GM21526 (cell line): Measurements from ENCODE around the gene MTHFR.

ENCODE experiments used
- ATAC-seq: cut with Tn5 transposase; IDR thresholded peaks from one replicate; pipeline ENCODE4 v1.9.1; 2021; ENCODE audit warnings: moderate library complexity; ENCODE audit not compliant: unreplicated experiment, low FRiP score

The MTHFR gene

DNA sequence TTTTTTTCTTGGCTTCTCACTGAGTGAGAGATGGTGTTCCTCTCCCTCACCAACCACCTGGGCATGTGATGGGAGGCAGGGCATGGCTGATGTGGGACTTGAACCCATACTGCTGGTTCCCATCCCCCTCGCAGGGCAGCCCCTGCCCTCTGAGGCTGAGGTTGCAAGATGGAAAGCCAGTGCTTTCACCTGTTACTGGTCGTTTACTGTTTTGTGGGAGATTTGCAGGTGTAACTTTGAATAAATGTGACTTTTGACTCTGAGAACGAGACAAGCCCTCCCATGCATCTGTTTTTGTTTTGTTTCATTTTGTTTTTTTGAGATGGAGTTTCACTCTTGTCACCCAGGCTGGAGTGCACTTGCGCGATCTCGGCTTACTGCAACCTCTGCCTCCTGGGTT is 22.2 kb downstream of the MTHFR start:
- no peak for ATAC-seq

DNA sequence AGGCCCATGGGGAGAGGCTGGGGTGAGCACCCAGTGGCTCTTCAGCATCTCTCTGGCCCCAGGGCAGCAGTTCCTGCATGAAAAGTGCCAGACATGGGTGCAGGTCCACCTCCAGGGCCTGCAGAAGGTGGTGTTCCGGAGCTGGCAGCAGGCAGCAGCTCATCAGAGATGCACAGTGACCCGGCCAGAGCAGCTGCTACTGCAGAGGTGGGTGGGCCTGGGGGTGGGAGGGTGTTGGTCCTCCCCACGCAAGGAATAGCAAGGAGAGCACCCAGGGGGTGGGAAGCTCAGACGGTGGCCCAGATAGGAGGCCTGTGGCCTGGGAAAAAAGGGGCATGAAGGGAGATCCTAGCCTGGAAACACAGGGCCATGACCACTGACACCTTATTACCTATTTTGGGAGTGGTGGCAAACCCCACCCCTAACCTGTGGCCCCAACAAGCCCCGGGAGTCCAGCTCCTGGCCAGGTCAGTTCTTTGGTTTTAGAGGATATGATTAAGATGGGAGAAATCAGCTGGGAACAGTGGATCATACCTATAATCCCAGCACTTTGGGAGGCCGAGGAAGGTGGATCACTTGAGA is 23.5 kb downstream of the MTHFR start:
- ATAC-seq = no peak

DNA sequence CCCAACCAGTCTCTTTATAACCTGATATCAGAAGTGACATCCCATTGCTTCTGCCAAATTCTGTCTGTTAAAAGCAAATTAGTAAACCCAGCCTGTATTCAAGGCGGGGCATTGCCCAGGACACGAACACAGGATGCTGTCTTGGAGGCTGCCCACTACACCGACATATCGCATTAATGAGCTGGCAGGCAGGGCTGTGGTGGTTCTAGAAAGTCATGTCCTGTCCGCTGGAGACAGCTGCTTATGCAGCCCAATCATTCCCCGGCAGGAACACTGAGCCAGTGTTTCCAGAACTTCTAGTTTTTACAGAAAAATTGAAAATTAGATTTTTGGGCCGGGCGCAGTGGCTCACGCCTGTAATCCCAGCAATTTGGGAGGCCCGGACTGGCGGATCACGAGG is 24.5 kb downstream of the MTHFR start:
- ATAC-seq = no peak

DNA sequence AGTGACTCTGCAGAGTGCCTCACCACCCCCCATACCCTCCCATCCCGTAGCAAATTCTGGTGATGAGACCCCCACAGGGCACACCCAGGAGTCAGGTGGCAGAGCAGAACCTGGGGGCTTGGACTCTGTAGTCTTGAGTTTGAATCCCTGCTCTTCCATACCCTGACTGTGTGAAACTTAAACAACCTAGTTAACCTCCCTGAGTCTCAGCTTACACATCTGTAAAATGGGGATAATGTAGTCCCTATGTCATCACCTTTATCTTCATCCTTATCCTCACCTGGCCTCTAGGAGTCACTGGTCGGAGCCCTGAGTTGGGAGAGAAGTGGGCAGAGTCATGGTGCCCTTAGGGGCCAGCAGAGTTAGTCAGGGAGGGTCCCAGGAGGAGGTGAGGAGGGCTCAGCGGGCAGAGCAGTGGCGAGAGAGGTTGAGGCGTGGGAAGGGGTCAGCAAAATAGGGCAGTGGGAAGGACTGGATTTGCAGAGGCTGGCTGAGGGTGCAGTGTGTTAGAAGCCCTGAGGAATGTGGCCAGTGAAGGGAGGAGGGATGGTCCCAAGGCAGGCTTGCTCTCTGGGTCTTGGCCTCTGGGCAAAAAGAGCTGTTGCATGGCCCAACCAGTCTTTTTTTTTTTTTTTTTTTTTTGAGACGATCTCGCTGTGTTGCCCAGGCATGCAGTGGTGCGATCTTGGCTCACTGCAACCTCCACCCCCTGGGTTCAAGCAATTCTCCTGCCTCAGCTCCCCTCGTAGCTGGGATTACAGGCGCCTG is 25.2 kb downstream of the MTHFR start:
- ATAC-seq = no peak

DNA sequence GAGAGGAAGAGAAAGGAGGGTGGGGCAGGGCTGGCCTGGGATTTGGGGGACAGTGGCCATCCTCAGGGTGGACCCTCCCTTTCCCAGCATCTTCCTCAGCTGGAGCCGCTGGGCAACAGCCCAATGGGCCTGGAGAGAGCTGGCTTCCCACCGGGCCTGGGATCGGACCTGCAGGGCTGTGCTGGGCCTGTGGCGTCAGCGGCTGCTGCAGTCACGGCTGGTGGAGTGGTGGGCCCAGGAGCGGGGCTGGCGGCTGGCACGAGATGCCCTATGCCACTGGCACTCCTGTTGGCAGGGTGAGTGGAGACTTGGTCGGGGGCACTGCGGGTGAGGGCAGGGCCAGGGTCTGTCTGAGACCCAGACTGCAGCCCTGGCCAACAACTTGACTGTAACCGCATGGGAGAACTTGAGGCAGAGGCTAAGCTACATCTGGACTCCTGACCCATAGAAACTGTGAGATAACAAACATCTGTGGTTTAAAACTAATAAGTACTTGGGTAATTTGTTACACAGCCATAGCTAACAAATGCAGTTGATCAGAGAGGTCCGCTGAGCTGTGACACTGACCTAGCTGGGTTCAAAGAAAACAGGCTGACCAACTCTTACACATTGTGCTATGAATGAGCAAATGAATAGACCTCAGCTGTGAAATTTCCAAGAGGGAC is 25.9 kb downstream of the MTHFR start:
- no peak for ATAC-seq

DNA sequence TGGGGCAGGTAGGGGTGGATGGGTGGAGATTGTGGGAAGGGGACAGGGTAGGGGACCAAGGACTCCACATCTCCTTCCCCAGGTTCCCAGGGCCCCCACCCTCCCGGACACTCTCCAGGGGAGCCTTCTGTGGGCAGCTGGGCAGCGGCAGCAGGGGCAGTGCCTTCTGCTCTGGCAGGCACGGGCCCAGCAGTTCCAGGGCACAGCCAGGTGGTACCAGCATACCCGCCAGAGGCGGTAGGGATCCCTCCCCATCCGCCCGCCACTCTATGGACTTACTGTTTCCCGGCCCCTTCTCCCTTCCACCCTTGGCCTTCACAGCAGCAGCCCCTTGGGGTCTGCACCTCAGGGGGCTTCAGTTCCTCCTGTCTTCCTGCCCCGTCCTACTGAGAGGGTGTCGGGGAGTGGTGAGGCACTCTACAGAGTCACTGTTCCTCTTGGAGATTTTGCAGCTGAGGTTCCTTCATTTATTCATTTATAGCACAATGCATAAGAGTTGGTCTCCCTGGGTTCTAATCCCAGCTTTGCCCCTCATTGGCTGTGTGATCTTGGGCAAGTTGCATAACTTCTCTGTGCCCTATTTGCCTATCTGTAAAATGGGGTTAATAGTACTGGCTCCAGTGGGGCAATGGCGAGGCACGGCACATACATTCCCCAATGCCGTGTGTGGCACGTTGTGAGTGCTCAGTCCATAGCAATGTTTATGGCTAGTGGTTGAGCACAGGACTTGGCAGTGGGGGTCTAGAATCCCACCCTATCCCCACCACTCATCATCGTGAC is 26.7 kb downstream of the MTHFR start:
- no peak for ATAC-seq

DNA sequence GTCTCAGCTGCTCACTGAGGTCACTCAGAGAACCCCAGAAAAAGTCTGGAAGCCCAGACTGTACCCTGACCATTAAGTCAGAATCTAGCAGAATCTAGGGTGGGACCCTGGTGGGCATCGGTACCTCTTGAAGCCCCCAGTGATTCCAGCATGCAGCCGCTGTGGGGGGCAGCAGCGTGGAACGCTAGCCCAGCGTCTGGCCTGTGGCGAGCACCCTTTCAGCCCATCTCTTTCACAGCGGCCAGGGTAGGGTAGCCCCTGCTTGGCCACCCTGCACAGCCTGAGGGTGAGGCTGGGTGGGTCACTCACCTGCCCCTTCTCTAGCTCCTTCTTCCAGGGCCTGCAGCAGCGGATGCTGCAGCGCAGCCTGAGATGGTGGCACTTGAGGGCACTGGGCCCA is 27.4 kb downstream of the MTHFR start:
- ATAC-seq = no peak

DNA sequence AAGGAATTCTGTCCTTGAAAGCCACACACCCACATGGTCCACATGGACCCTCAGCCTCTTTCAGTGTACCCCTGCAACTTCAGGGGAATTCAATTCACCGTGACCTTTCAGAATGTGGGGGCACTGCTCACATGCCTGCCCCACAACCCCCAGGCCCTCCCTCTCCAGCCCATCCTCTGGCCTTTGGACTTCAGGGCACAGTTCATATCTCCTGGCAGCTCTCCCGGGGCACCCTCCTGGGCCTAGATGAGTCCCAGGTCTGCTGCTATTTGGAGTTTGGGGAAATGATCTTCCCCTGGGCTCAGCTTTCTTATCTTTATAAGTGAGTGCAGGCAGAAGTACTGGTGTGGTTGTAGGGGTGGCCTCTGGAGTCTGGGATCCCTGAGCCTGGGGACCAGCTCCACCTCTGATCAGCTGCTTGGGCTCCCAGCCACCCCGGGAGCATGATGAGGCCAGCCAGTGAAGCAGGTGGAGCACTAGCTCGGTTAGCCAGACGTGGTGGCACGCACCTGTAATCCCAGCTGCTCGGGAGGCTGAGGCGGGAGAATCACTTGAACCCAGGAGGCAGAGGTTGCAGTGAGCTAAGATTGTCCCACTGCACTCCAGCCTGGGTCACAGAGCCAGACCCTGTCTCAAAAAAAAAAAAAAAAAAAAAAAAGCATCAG is 28.0 kb downstream of the MTHFR start:
- ATAC-seq = no peak

DNA sequence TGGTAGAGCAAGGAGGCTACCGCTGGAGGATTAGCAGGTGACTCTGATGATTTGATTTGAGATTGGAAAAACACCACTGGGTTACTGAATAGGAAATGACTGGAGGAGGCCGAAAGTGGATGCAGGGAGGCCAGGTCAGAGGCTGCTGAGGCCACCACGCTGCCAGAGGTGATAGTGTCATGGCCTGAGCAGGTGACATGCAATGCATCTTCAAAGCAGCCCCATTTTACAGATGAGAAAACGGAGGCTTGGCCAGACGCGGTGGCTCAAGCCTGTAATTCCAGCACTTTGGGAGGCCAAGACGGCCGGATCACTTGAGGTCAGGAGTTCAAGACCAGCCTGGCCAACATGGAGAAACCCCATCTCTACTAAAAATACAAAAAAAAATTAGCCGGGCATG is 31.0 kb downstream of the MTHFR start:
- no peak for ATAC-seq

DNA sequence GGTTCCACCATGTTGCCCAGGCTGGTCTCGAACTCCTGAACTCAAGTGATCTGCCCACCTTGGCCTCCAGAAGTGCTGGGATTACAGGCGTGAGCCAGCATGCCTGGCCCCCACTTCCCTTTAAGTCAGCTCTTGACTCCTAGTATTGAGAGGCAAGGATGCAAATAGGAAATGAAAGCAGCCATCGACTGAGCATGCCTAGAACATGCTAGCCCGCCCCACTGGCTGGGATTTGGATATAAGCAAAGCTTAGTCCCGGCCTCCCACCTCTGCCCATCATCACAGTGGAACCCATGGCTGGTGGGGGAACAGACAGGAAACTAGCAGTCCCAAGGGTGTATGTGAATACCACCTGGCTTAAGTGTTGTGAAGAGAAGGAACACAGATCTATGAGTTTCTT is 33.3 kb downstream of the MTHFR start:
- ATAC-seq = no peak

DNA sequence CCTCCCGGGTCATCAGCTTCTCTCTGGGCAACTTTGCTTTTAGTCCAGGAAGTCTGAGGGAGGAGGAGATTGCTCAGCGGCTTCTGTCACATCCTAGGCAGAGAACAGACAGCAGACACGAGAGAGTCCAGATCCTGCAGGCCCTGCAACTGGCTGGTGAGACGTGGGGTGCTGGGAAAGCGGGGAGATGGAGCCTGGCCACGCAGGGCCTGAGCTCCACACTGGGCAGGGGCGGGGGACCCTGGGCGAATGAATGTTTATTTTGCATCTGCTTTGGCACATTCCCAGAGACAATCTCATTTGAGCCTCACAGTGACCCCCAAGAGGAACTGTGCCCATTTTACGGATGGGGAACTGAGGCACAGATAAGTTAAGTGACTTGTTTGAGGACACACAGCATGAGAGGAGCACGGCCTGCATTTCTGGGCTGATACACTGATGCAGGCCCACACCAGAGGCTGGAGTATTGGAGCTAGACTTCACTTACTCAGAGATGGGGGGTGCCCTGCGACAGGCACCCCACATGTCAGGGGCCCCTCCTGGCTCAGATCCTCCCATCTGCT is 34.2 kb downstream of the MTHFR start:
- no peak for ATAC-seq

DNA sequence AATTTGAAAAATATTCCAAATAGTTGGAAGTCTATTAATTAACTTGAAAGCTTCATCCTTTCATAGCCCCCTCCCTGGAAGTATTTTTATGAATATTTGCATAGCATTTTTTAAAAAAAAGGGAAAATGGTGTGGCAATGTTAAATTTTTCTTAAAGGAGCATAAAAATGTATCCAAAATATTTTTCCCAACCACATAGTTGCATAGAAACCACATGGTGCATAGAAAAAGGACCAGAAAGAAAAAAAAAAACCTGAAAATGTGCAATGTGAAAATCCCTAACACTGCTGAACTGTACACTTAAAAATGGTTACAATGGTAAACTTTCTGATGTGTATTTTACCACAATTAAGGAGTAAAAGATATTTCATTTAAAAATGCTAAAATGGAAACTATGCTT is 35.8 kb downstream of the MTHFR start:
- ATAC-seq = no peak

DNA sequence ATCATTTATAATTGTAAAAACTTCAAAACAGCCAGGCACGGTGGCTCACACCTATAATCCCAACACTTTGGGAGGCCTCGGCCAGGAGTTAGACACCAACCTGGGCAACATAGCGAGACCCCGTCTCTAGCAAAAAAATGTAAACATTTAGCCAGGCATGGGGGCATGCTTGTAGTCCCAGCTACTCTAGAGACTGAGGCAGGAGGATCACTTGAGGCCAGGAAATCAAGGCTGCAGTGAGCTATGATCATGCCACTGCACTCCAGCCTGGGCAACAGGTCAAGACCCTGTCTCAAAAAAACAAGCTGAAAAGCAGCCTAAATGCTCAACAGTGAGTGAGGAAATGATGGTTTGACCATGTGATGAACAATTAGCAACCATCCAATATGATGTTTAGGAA is 36.5 kb downstream of the MTHFR start:
- no peak for ATAC-seq

DNA sequence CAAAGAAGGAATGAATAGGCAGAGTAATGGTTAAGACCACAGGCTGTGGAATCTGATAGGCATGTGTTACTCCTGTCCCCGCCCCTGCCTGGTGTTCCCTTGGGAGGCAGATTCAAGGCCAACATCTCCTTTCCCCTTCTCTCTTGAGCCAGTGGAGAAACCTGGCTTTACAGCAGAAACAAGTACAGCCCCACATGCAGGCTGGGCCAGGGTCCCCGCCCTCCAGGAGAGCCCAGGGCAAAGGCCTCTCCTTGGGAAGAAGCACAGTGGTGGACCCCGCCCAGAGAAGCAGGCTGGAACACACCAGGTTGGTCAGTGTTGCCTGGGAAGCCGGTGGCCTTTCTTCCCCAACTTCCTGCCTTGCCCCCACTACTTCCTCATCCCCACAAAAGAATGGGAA is 36.9 kb downstream of the MTHFR start:
- no peak for ATAC-seq

DNA sequence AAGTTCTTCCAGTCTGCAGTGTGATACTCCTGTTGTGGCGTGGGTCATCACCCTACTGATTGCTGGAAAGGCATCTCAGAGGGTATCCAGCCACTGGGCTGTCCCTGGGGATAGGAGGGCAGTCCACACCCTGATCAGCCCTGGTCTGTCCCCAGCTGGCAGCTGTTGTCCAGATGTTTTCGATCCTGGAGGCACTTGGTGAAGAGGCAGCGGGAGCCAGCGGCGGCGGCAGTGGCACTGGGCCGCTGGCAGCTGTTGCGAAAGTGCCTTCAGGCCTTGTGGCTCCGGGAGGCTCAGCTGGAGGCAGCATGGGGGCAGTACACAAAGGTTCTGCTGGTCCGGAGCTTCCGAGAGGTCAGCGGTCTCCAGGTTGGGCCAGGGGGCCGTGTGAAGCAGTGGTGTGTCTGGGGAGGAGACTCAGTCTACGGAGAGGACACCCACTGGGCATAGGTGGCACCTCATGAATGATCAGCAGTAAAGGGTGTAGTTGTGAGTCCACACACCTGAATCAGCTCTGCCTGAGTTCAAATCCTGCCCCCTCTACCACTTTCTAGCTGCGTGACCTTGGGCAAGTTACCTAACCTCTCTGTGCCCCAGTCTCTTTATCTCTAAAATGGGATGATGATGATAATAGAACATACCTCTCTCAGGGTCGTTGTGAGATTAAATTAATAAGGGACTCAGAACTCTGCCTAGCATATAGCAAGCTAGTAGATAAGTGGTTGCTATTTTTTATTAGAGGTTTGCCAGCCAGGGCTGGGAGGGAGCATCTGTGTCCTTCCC is 37.7 kb downstream of the MTHFR start:
- no peak for ATAC-seq

DNA sequence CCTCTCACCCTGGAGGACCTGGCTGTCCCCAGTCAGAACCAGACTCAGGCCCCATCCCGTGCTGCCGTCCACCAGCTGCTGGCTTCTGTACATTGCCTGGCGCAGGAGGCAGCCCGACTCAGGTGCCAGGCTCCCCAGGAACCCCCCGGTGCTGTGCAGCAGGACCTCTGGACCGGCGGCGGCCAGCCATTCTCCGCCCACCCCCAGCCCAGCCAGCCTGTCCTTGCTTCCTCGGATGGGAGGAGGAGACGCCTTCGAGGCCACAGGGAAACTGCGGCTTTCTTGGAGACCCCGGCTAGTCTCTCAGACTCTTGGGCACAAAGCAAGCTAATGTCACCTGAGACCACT is 39.4 kb downstream of the MTHFR start:
- ATAC-seq = no peak

DNA sequence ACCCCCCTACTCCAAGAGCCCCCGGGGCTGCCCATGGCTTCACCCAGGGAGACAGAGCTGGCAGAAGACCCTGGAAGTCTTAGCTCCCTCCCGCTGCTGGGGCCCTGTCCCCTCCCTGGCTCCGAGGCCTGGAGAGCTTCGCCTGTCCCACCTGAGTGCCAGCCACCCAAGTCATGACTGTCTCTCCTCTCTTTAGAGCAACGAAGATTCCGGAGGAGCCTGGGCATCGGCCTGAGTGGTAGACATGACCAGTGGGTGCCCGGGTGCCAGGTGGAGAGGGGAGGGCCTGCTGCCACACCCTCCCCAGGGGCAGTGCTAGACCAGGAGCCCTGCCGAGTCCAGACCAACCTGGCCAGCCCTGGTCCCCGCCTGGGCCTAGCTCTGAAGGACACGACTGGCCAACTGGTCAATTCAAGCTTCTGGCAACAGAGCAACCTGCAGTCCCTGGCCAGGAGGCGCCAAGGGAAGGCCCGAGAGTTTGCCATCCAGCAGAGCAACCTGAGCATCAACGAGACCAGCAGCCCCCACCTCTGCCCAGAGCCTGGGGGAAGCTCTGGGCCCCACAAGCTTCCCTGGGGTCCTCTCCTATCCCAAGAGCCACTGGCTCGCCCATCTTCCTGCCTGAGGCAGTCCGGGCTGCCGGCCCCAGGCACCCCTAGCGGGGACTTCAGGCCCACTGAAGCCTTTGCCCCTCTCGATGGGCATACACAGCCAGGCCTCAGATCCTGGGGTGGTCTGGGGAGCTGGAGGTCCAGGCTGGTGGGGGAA is 39.9 kb downstream of the MTHFR start:
- ATAC-seq = no peak

DNA sequence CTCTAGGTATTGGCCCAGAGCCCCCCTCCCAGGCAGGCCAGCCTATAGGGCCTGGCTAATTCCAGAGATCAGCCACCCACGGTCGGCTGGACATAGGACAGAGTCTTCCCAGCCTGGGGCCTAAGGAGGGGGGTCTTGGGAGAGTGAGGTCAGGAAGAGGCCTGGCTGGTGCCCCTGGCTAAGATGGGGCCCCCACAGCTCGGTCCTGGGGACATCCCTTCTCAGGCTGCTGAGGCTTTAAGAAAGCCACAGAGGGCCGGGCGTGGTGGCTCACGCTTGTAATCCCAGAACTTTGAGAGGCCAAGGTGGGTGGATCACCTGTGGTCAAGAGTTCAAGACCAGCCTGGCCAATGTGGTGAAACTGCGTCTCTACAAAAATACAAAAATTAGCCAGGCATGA is 41.2 kb downstream of the MTHFR start:
- ATAC-seq = no peak

DNA sequence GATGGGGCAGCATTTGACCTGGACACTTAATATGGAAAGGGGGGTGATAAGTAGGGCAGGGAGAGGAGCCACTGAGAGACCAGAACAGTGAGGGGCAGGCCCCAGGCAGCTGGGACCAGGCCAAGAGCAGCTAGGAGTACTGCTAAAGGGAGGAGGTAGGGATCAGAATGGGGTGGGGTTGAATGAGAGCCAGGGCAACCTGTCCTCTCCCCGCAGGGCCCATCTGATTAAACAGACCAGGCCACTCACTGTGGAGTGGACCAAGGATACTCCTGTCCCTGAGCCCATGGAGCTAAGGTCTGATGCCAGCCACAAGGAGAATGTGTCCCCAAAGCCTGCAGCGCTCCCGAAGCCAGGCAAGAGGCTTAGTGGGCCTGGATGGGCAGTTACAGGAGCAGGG is 41.6 kb downstream of the MTHFR start:
- no peak for ATAC-seq
